ENCODE results near the gene KCNK2. TPM values are rescaled to one million over a fixed set of nuclear protein-coding genes. Genes with fewer than 3 reads are reported as not detected.

The KCNK2 gene
- total and polyA plus RNA-seq, 10 of the 15 experiments (the other 5 are each of a cell fraction or from before 2014, with no cell fraction given) = 0.04 to 0.13 (median 0.08) TPM; not detected in 4

- RAD21 ChIA-PET (ENCODE audit: unreplicated experiment) = no interaction called here
- in situ Hi-C loops (cut with MboI) = no loop called here
- no peak overlapping the region for H3K4me3 ChIP-seq
- H3K36me3 ChIP-seq (ENCODE audit: control insufficient read depth in 2 of 2, insufficient read depth in 2 of 2, low read length in 1 of 2) = no peaks in the 10 kb centered on the region
- no peaks in the 10 kb centered on the region for H3K9me3 ChIP-seq (replicated peaks; ENCODE audit: control insufficient read depth, insufficient read depth, low read length)
- H3K9ac ChIP-seq (ENCODE audit: control insufficient read depth, insufficient read depth, low read length) = no peak overlapping the region
- H3K27me3 ChIP-seq (replicated peaks in 1 of 2; ENCODE audit: control insufficient read depth in 2 of 2, insufficient read depth in 2 of 2, low read length in 1 of 2) = no peaks in the 10 kb centered on the region
- FAIRE-seq (no peak), ATAC-seq (no peak), DNase-seq (ENCODE audit: low read depth, low spot score) (no peak)
- H3K79me2 ChIP-seq (ENCODE audit: control insufficient read depth, insufficient read depth, low read length) = no peaks in the 10 kb centered on the region
- SMC1A ChIA-PET (ENCODE audit: uncharacterized antibody, unreplicated experiment) = no interaction called here
- no TSS peak for BruUV-seq (replicated peaks)
- CTCF ChIA-PET = no interaction called here
- no peak overlapping the region for H3K4me2 ChIP-seq (ENCODE audit: control insufficient read depth, insufficient read depth)
- H2AFZ ChIP-seq (ENCODE audit: control insufficient read depth, low read depth, low read length) = no peak overlapping the region
- POLR2A ChIA-PET = interaction anchor here (0.6 kb wide), 1 partner anchor 17 kb away, joined by 3 read pairs; no protein-coding TSS in a partner anchor
- WGBS (ENCODE audit: insufficient coverage, insufficient replicate concordance, low lambda C conversion rate, missing lambda C conversion rate) = 30% methylated on average over 5 of the region's 5 CpGs
- H4K20me1 ChIP-seq (ENCODE audit: control insufficient read depth, insufficient read depth) = no peaks in the 10 kb centered on the region
- no peak for TF ChIP-seq ZNF217 (IDR thresholded peaks at IDR 0.05)
- no peak for TF ChIP-seq EGR1 (IDR thresholded peaks at IDR 0.05; ENCODE audit: borderline replicate concordance in 1 of 2, low read depth in 2 of 2, low read length in 2 of 2)
- H3K27ac ChIP-seq (ENCODE audit: control insufficient read depth, insufficient read depth) = no peak overlapping the region
- intact Hi-C loops (cut with micrococcal nuclease; ENCODE audit: unreplicated experiment) = no loop called here
- no peaks in the 10 kb centered on the region for H3K4me1 ChIP-seq (ENCODE audit: control insufficient read depth, insufficient read depth, low read length)
Observed at GRCh38 chr1:215273838-215274516, 191.4 kb downstream of the KCNK2 start.

GRCh38 chr1:215276582-215276981 is 194.0 kb downstream of the KCNK2 start:
- ATAC-seq (no peak), FAIRE-seq (no peak), DNase-seq (ENCODE audit: low read depth, low spot score) (no peak)
- H2AFZ ChIP-seq (ENCODE audit: control insufficient read depth, low read depth, low read length) = no peak overlapping the region
- no peaks in the 10 kb centered on the region for H3K27me3 ChIP-seq (replicated peaks in 1 of 2; ENCODE audit: control insufficient read depth in 2 of 2, insufficient read depth in 2 of 2, low read length in 1 of 2)
- in situ Hi-C loops (cut with MboI) (no loop called here), intact Hi-C loops (cut with micrococcal nuclease; ENCODE audit: unreplicated experiment) (no loop called here)
- H3K79me2 ChIP-seq (ENCODE audit: control insufficient read depth, insufficient read depth, low read length) = no peaks in the 10 kb centered on the region
- POLR2A ChIA-PET = no interaction called here
- no peak overlapping the region for H3K9ac ChIP-seq (ENCODE audit: control insufficient read depth, insufficient read depth, low read length)
- H3K9me3 ChIP-seq (replicated peaks; ENCODE audit: control insufficient read depth, insufficient read depth, low read length) = no peaks in the 10 kb centered on the region
- H3K36me3 ChIP-seq (ENCODE audit: control insufficient read depth in 2 of 2, insufficient read depth in 2 of 2, low read length in 1 of 2) = no peaks in the 10 kb centered on the region
- no peaks in the 10 kb centered on the region for H3K4me1 ChIP-seq (ENCODE audit: control insufficient read depth, insufficient read depth, low read length)
- BruUV-seq (replicated peaks) = no TSS peak
- 0% methylated on average over 1 of the region's 1 CpG for WGBS (ENCODE audit: insufficient coverage, insufficient replicate concordance, low lambda C conversion rate, missing lambda C conversion rate)
- no peak overlapping the region for H3K4me3 ChIP-seq
- H3K4me2 ChIP-seq (ENCODE audit: control insufficient read depth, insufficient read depth) = no peak overlapping the region
- RAD21 ChIA-PET (ENCODE audit: unreplicated experiment) = no interaction called here
- H3K27ac ChIP-seq (ENCODE audit: control insufficient read depth, insufficient read depth) = no peak overlapping the region
- CTCF ChIA-PET = no interaction called here
- SMC1A ChIA-PET (ENCODE audit: uncharacterized antibody, unreplicated experiment) = no interaction called here
- H4K20me1 ChIP-seq (ENCODE audit: control insufficient read depth, insufficient read depth) = no peaks in the 10 kb centered on the region
- no peak for TF ChIP-seq MAX (IDR thresholded peaks at IDR 0.05; ENCODE audit: low read depth, low read length)
- TF ChIP-seq MEF2A (IDR thresholded peaks at IDR 0.05; ENCODE audit: insufficient read depth, low read depth, low read length) = no peak
- TF ChIP-seq ZBTB33 (IDR thresholded peaks at IDR 0.05) = no peak
- no peak for TF ChIP-seq ZBTB4 (CRISPR knock-in tag; IDR thresholded peaks at IDR 0.05)
- TF ChIP-seq PBX3 (IDR thresholded peaks at IDR 0.05; ENCODE audit: insufficient replicate concordance, low read depth, low read length) = no peak
- TF ChIP-seq CBX5 (IDR thresholded peaks at IDR 0.05; ENCODE audit: low read depth) = no peak
- TF ChIP-seq SUPT20H (IDR thresholded peaks at IDR 0.05; ENCODE audit: borderline replicate concordance, control insufficient read depth, low read depth, low read length) = no peak
- TF ChIP-seq KLF5 (IDR thresholded peaks at IDR 0.05; ENCODE audit: partially characterized antibody) = no peak

Data from GM12878 (cell line).